Measurements from ENCODE around the gene PPIAL4G.
"Not testable (repeated sequence)": the region's sequence is repeated elsewhere in the genome, so short reads cannot be mapped to it uniquely, and the experiment has no call there.

- TF ChIP-seq SNAPC5 (CRISPR knock-in tag; IDR thresholded peaks at IDR 0.05; ENCODE audit: borderline replicate concordance); MED1 (CRISPR knock-in tag; IDR thresholded peaks at IDR 0.05): not testable (repeated sequence)
Observed at GRCh38 chr1:148529101-148529567, 46.0 kb upstream of the PPIAL4G start.
